Fibroblast of mammary gland (primary cell): ENCODE results near the gene SFTPA2.

Experiments
- DNase-seq: peaks from one replicate; pipeline ENCODE4 v3.0.0-alpha.2; 2010; ENCODE audit warnings: low read depth
- H3K4me3 ChIP-seq: 2 replicates; pipeline ENCODE4 v1.5.1; 2011; ENCODE audit warnings: low read depth, mild to moderate bottlenecking, low read length, moderate library complexity; ENCODE audit not compliant: control insufficient read depth
- CTCF ChIP-seq: conservative IDR thresholded peaks from 2 replicates; pipeline ENCODE4 v1.5.1; 2011; ENCODE audit warnings: low read depth, low read length, inconsistent platforms; ENCODE audit not compliant: control insufficient read depth, insufficient read depth

Gene SFTPA2

GRCh38 chr10:79507440-79508167, 52.6 kb downstream of the SFTPA2 start:
- H3K4me3 ChIP-seq = no peak overlapping the region
- no peak for TF ChIP-seq CTCF
- no peak for DNase-seq
